Activated T-cell treated with anti-CD3 and anti-CD28 coated beads, Interleukin-2, amount 50 U/mL, for 72 hours (primary cell): Measurements from ENCODE around the gene FIBCD1. TPM values are rescaled to one million over a fixed set of nuclear protein-coding genes. Genes with fewer than 3 reads are reported as not detected.
A peak's percentile ranks its signal among the peaks of the same experiment; 100 is the strongest.

ENCODE experiments used
- ATAC-seq, 2 donors: fragments of 150-1000 bp; cut with Tn5 transposase; replicated peaks in 1 of 2; 2 replicates each; pipeline ENCODE4 v1.10.0; 2021; ENCODE audit warnings: moderate library complexity in 2 of 2, mild to moderate bottlenecking in 1 of 2
- DNase-seq, 2 donors: peaks; one replicate each; pipeline ENCODE4 v3.0.0; 2021 to 2022; ENCODE audit warnings: mixed read lengths in 1 of 2
- H3K27ac Mint-ChIP-seq: one replicate; pipeline ENCODE4 v1.8.0; 2022; ENCODE audit warnings: mild to moderate bottlenecking, moderate library complexity, mixed read lengths
- H3K27me3 Mint-ChIP-seq: one replicate; pipeline ENCODE4 v1.8.0; 2022; ENCODE audit warnings: low read depth, mixed read lengths
- H3K36me3 Mint-ChIP-seq, 2 donors: one replicate each; pipeline ENCODE4 v1.8.0; 2022; ENCODE audit warnings: mixed read lengths in 2 of 2, mild to moderate bottlenecking in 1 of 2; ENCODE audit not compliant: insufficient read depth in 2 of 2
- H3K4me1 Mint-ChIP-seq: one replicate; pipeline ENCODE4 v1.8.0; 2022; ENCODE audit warnings: low read depth, mixed read lengths
- H3K4me3 Mint-ChIP-seq, 2 donors: one replicate each; pipeline ENCODE4 v1.8.0; 2022; ENCODE audit warnings: mild to moderate bottlenecking in 2 of 2, mixed read lengths in 2 of 2, moderate library complexity in 2 of 2
- H3K9me3 Mint-ChIP-seq, 2 donors: one replicate each; pipeline ENCODE4 v1.8.0; 2022; ENCODE audit warnings: mixed read lengths in 2 of 2
- total RNA-seq, 2 donors: library from RNA; stranded (reverse); gene quantifications; one replicate each; pipeline ENCODE4 v1.2.3, GENCODE V29; 2022

Gene FIBCD1
- total RNA-seq, 2 donors from 2014 or later, result not detected

DNA sequence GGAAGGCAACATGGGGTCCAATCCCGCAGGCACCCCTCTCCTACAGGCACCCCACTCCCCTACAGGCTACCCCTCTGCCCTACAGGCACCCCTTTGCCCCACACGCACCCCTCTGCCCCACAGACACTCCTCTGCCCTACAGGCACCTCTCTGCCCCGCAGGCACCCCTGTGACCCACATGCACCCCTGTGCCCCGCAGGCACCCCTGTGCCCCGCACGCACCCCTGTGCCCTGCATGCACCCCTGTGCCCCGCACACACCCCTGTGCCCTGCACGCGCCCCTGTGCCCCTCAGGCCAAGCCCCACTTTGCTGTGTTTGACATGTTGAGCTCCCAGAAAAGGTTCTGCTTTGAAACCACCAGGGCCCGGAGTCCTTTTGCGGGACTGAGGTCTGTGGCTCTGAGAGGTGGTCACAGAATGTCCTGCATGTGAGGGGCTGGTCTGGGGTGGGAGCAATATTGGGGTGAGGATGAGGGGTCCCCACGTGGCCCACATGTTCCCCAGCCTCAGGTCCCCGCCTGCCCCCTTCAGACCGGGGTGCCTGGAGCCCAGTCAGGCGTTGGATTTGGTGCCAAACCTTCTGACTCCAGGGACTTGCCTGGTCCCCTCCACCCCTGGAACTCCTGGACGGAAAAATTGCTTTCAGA lies 41.8 kb downstream of the FIBCD1 start:
- no peaks in the 10 kb centered on the region for H3K36me3 Mint-ChIP-seq
- no peak for ATAC-seq
- H3K4me3 Mint-ChIP-seq, result no peak overlapping the region
- no peak overlapping the region for H3K27ac Mint-ChIP-seq
- no peaks in the 10 kb centered on the region for H3K27me3 Mint-ChIP-seq
- no peaks in the 10 kb centered on the region for H3K4me1 Mint-ChIP-seq
- no peak for DNase-seq
- H3K9me3 Mint-ChIP-seq, result no peaks in the 10 kb centered on the region

DNA sequence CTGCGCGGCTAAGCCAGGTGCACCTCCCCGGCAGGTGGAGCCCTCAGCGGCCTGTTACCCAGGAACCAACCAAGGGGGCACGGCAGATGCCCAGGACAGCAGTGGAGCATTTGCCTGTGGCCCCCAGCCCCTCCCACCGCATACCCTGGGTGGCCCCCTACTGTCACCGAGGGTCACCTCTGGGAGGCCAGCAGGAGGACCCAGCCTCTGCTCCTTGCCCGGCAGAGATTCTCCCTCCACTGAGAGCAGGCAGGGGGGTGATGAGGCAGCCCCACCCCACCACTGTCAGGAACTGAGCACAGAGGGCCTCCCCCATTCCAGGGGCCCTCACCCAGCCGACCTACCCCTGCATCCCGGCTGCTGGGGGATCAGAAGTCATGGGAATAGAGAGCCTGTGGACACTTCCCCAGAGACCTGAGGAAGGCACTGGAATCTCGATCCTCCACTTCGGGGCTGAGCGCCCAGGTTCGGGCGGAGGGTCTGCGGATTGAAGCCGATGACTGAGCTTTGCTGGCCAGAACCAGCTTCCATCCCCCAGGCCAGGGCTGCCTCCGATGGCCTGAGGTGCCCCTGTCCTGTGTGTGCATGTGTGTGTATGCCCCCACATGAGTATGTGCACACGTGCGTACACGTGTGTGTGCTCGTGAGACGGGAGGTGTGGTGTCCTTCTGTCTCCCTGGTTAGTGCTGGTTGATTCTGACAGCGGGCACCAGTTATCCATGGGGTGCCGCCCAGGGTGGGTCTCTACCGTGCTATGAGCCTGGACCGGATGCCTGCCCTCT lies 42.6 kb downstream of the FIBCD1 start, which contains the start of gene QRFP:
TSS of gene QRFP (minus strand) at position 580 of the 782 bp plus-strand sequence. CDS start 2,974 bp downstream, outside the sequence.
- no peaks in the 10 kb centered on the region for H3K4me1 Mint-ChIP-seq
- DNase-seq, result no peak
- H3K9me3 Mint-ChIP-seq, result no peaks in the 10 kb centered on the region
- H3K27me3 Mint-ChIP-seq, result no peaks in the 10 kb centered on the region
- no peaks in the 10 kb centered on the region for H3K36me3 Mint-ChIP-seq
- no peak within 1 kb of the TSS for H3K27ac Mint-ChIP-seq
- no peak within 1 kb of the TSS for H3K4me3 Mint-ChIP-seq
- no peak for ATAC-seq

GRCh38 chr9:130895481-130896232 lies 43.4 kb downstream of the FIBCD1 start:
- DNase-seq, result no peak
- Mint-ChIP-seq H3K9me3 (no peaks in the 10 kb centered on the region), H3K27ac (no peak overlapping the region), H3K27me3 (no peaks in the 10 kb centered on the region), H3K4me3 (no peak overlapping the region), H3K4me1 (no peaks in the 10 kb centered on the region), H3K36me3 (no peaks in the 10 kb centered on the region)
- ATAC-seq, result no peak

DNA sequence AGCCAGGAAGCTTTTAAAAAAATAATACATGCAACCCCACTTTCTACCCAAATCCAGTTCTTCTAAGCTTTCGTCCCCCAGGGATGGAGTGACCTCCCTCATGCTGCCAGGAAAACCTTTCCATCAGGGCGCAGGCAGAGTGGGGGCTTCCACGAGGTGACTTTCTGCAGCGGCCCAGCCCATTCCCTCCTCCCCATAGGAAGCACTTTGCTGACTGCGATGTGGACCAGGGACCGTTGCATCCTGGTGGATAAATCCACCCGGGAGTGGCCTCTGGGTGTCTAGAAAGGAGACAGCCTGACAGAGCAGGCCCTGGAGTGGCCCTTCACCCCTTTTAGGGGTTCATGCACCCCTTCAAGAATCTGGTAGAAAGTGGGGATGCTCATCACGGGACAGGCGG lies 44.0 kb downstream of the FIBCD1 start:
- Mint-ChIP-seq H3K27ac (no peak overlapping the region), H3K4me3 (no peak overlapping the region), H3K4me1 (no peaks in the 10 kb centered on the region)

GRCh38 chr9:130894546-130894945 lies 44.5 kb downstream of the FIBCD1 start:
- ATAC-seq, result no peak
- no peak for DNase-seq
- no peaks in the 10 kb centered on the region for H3K4me1 Mint-ChIP-seq
- H3K27ac Mint-ChIP-seq, result no peak overlapping the region
- no peak overlapping the region for H3K4me3 Mint-ChIP-seq
- H3K9me3 Mint-ChIP-seq, result no peaks in the 10 kb centered on the region
- H3K36me3 Mint-ChIP-seq, result no peaks in the 10 kb centered on the region
- no peaks in the 10 kb centered on the region for H3K27me3 Mint-ChIP-seq

More for the DNA sequence above, 44.0 kb downstream of the FIBCD1 start:
- Mint-ChIP-seq H3K36me3 (no peaks in the 10 kb centered on the region), H3K9me3 (no peaks in the 10 kb centered on the region), H3K27me3 (no peaks in the 10 kb centered on the region)
- DNase-seq, result no peak
- no peak for ATAC-seq

DNA sequence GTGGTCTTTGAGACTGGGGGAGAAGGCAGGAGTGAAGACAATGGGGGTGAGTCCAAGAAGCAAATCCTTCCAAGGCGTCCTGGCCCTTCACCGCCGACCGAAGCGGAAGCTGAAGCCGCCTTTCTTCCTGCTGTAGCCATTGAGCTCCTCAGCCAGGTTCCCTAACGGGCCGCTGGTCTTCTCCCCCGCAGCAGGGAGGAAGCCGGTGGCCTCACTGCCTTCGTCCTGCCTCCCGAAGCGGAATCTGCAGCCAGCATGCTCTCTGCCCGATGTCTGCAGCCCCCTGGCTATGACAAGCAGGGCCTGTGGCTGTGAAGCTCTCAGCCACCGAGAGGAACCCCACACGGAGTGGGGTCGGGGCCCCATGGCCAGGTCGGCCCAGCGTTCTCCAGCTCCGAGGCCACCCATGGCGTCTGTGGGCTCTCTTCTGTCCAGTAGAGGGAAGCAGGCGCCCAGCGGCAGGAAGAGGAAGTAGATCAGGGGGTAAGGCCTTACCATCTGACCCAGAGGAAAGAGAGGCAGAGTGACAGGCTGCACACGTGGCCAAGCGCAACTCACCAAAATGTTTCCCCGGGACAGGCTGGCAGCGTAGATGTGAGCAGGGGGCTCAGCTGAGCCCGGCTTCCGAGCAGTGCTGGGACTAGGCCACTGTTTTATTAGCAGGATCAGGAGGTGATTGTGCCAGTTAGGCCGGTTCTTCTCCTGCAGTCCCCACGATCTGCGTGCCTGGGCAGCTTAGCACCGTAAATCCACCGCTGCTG lies 45.5 kb downstream of the FIBCD1 start:
- H3K36me3 Mint-ChIP-seq, result no peaks in the 10 kb centered on the region
- no peak for DNase-seq
- no peaks in the 10 kb centered on the region for H3K27me3 Mint-ChIP-seq
- no peaks in the 10 kb centered on the region for H3K9me3 Mint-ChIP-seq
- ATAC-seq, result peak in 1 of 2 donors; percentile 13
- no peak overlapping the region for H3K27ac Mint-ChIP-seq
- no peaks in the 10 kb centered on the region for H3K4me1 Mint-ChIP-seq
- no peak overlapping the region for H3K4me3 Mint-ChIP-seq

- ATAC-seq, result no peak
- Mint-ChIP-seq H3K4me1 (no peaks in the 10 kb centered on the region), H3K27ac (no peak overlapping the region)
These were observed 46.4 kb downstream of the FIBCD1 start for GRCh38 chr9:130892477-130893304.

DNA sequence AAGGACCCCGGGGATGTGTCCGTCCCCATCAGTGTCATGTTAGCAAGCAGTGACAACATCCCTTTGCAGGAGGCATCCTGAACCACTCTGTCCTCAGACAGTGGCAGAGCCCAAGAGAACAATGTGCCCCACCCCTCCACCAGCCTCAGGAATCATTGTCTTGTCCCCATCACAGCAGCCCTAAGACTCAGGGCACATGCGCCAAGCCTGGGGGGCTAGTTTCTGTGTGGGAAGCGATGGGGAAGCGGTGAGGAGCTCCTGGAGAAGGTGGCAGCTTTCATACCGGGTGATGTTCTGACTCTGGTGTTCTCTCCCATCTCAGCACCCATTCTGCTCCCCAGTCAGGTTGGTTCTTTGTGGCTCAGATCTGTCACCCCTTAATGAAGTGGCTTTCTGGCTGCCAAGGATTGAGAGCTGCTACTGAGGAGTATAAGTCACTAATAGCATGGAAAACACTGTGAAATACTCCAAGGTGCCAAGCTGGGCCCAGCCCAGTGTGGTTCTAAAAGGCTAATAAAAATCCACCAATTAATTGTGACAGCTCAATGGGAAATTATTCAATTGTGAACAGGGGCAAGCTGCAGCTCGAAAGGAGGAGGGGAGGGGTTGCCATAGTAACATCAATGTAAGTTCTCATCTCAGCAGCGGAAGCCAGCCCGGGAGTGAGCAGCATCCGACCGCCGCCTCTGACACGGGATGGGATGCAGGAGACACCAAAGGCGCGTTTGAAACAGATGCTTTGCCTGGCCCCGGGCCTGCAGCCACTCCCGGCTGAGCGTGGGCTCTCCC lies 47.2 kb downstream of the FIBCD1 start:
- Mint-ChIP-seq H3K27ac (no peak overlapping the region), H3K4me1 (no peaks in the 10 kb centered on the region), H3K4me3 (no peak overlapping the region), H3K27me3 (no peaks in the 10 kb centered on the region), H3K9me3 (no peaks in the 10 kb centered on the region), H3K36me3 (no peaks in the 10 kb centered on the region)
- DNase-seq, result no peak
- no peak for ATAC-seq

More at GRCh38 chr9:130892477-130893304, 46.4 kb downstream of the FIBCD1 start:
- Mint-ChIP-seq H3K4me3 (no peak overlapping the region), H3K27me3 (no peaks in the 10 kb centered on the region), H3K9me3 (no peaks in the 10 kb centered on the region), H3K36me3 (no peaks in the 10 kb centered on the region)
- DNase-seq, result no peak

- Mint-ChIP-seq H3K4me3 (no peak overlapping the region), H3K36me3 (no peaks in the 10 kb centered on the region), H3K27me3 (no peaks in the 10 kb centered on the region), H3K4me1 (no peaks in the 10 kb centered on the region), H3K9me3 (no peaks in the 10 kb centered on the region), H3K27ac (no peak overlapping the region)
- no peak for ATAC-seq
- DNase-seq, result no peak
These were observed 48.0 kb downstream of the FIBCD1 start for GRCh38 chr9:130890870-130891687.

DNA sequence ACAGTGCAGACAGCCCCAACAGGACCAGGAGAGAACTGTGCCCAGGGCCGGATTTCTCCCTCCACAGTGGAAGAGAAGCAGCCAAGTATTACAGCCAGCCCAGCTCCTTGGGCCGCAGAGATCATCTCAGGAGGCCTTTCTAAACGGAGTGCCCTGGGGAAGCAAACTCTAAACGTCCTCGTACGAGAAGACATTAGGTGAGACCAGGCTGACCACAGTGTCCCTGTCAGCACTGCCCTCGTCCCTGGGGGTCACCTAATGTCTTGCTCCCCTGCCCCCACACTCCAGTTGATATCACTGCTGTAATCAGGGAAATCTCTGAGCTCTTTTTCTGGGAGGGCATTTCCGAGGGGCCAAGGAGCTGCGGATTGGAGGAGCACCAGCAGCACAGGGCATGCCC lies 48.9 kb downstream of the FIBCD1 start:
- DNase-seq (no peak), ATAC-seq (no peak)
- H3K4me3 Mint-ChIP-seq, result no peak overlapping the region
- no peak overlapping the region for H3K27ac Mint-ChIP-seq
- no peaks in the 10 kb centered on the region for H3K27me3 Mint-ChIP-seq
- no peaks in the 10 kb centered on the region for H3K9me3 Mint-ChIP-seq
- no peaks in the 10 kb centered on the region for H3K36me3 Mint-ChIP-seq
- H3K4me1 Mint-ChIP-seq, result no peaks in the 10 kb centered on the region
